CD8-positive, alpha-beta memory T cell (primary cell): ENCODE data around the gene PTCD3. TPM values are rescaled to one million over a fixed set of nuclear protein-coding genes. Genes with fewer than 3 reads are reported as not detected.

Experiments
- CTCF ChIA-PET: fragments of 350-600 bp; sonication (Branson Sonifier 250); formaldehyde crosslinking; loops from one replicate; lab custom pipeline; 2021; ENCODE audit warnings: antibody characterized with exemption; lab: Charles Lee
- POLR2A ChIA-PET: fragments of 350-600 bp; sonication (Branson Sonifier 250); formaldehyde crosslinking; loops from one replicate; lab custom pipeline; 2021; ENCODE audit warnings: antibody characterized with exemption; lab: Charles Lee
- DNase-seq, 5 donors: peaks; one replicate each; pipeline versions ENCODE4 v3.0.0 to v3.0.0-alpha.2; 2020 to 2022; ENCODE audit warnings: mixed read lengths in 1 of 5
- H3K27ac ChIP-seq: one replicate; pipeline ENCODE4 v1.7.0; 2013; ENCODE audit warnings: low read depth, mild to moderate bottlenecking, low read length, moderate library complexity
- H3K27me3 ChIP-seq: 2 replicates; pipeline ENCODE4 v1.7.0; 2013; ENCODE audit warnings: low read length, mild to moderate bottlenecking; ENCODE audit not compliant: insufficient read depth, poor library complexity, severe bottlenecking
- H3K36me3 ChIP-seq: 2 replicates; pipeline ENCODE4 v1.7.0; 2013; ENCODE audit warnings: mild to moderate bottlenecking, low read length, moderate library complexity; ENCODE audit not compliant: insufficient read depth
- H3K4me1 ChIP-seq: 2 replicates; pipeline ENCODE4 v1.7.0; 2013; ENCODE audit warnings: mild to moderate bottlenecking, low read length, moderate library complexity; ENCODE audit not compliant: insufficient read depth
- H3K4me3 ChIP-seq: 2 replicates; pipeline ENCODE4 v1.7.0; 2013; ENCODE audit warnings: mild to moderate bottlenecking, low read length
- H3K9me3 ChIP-seq: 2 replicates; pipeline ENCODE4 v1.7.0; 2013; ENCODE audit warnings: mild to moderate bottlenecking, low read length
- H3K27ac Mint-ChIP-seq, 8 donors: one replicate each; pipeline ENCODE4 v1.8.0; 2020 to 2021; ENCODE audit warnings: mixed read lengths in 8 of 8, mild to moderate bottlenecking in 6 of 8, inconsistent platforms in 3 of 8, moderate library complexity in 3 of 8
- H3K27me3 Mint-ChIP-seq, 2 donors: one replicate each; pipeline ENCODE4 v1.8.0; 2020 to 2021; ENCODE audit warnings: mixed read lengths in 2 of 2, mild to moderate bottlenecking in 1 of 2, moderate library complexity in 1 of 2
- H3K36me3 Mint-ChIP-seq, 3 donors: one replicate each; pipeline ENCODE4 v1.8.0; 2020 to 2021; ENCODE audit warnings: mixed read lengths in 3 of 3, inconsistent platforms in 1 of 3, mild to moderate bottlenecking in 1 of 3
- H3K4me1 Mint-ChIP-seq, 3 donors: one replicate each; pipeline ENCODE4 v1.8.0; 2020 to 2021; ENCODE audit warnings: mixed read lengths in 3 of 3, inconsistent platforms in 1 of 3, mild to moderate bottlenecking in 1 of 3
- H3K4me3 Mint-ChIP-seq, 7 donors: one replicate each; pipeline ENCODE4 v1.8.0; 2020 to 2021; ENCODE audit warnings: mixed read lengths in 7 of 7, mild to moderate bottlenecking in 6 of 7, moderate library complexity in 4 of 7, inconsistent platforms in 2 of 7
- H3K9me3 Mint-ChIP-seq, 5 donors: one replicate each; pipeline ENCODE4 v1.8.0; 2020 to 2022; ENCODE audit warnings: mixed read lengths in 5 of 5, mild to moderate bottlenecking in 3 of 5, moderate library complexity in 2 of 5, inconsistent platforms in 1 of 5
- polyA plus RNA-seq: library from polyadenylated mRNA; unstranded; fragments of 300-500 nt; fragmentation: Illumina TruSeq; gene quantifications from one replicate; pipeline ENCODE4 v1.2.3, GENCODE V29; 2021
- total RNA-seq, 2 experiments: library from RNA; stranded (reverse); gene quantifications; one replicate each; pipeline ENCODE4 v1.2.3, GENCODE V29; 2021

The PTCD3 gene
- total and polyA plus RNA-seq, 3 experiments from 2014 or later = 44.1 to 155 (median 140) TPM

DNA sequence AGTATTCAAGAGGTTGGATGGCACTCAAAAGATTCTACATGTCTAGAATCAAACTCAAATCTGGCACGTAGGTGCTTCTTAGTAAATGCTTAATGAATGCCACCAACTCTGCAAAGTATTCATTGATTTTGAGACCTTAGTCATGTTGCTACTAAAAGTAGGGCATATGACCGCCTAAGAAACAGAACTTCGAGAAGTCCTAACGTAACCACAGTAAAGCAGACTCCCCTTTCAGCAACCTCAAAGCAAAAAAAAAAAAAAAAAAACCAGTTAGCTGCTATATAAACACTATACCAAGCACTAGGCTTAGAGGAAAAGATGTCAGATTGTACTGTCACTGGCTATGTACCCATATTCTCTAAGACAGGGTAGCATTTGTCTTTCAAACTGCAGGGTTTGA, 33.9 kb downstream of the PTCD3 start:
- ChIA-PET POLR2A (no interaction called here), CTCF (no interaction called here)
- Mint-ChIP-seq H3K4me3 (no peak overlapping the region), H3K36me3 (peaks cover 8 to 90% (median 30%) of the 10 kb centered on the region in 3 donors), H3K27ac (peak overlapping the region in 5 of 8 donors; percentile 53 to 93 (median 78)), H3K27me3 (no peaks in the 10 kb centered on the region), H3K4me1 (peaks cover 9 to 15% (median 14%) of the 10 kb centered on the region in 3 donors), H3K9me3 (no peaks in the 10 kb centered on the region)
- H3K9me3 ChIP-seq = no peaks in the 10 kb centered on the region
- no peak overlapping the region for H3K27ac ChIP-seq
- no peaks in the 10 kb centered on the region for H3K27me3 ChIP-seq
- H3K4me3 ChIP-seq = no peak overlapping the region
- peaks cover 52% of the 10 kb centered on the region for H3K36me3 ChIP-seq
- H3K4me1 ChIP-seq = no peaks in the 10 kb centered on the region
- DNase-seq = peak in 2 of 5 donors; percentile 5

DNA sequence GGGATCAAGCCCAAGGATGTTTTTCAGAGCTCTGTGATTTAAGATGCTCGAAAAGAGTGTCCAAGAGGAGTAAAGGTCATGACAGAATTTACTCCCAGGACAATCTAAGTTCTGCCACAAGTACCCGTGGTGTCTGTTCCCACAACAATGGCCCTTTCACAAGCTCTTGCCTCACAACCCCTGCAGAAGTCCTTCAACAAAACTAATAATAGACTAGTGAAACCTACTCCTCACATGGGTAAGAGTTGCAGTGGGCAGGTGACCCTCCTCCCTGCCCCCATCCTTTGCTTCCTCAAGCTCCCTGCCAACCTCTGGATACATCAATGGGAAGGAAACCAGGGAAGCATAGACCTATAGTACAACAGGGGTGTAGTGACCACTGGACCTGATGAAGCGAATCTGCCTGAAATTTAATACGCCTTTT, 34.9 kb downstream of the PTCD3 start:
- Mint-ChIP-seq H3K9me3 (no peaks in the 10 kb centered on the region), H3K4me1 (peaks cover 9 to 15% (median 14%) of the 10 kb centered on the region in 3 donors), H3K4me3 (no peak overlapping the region), H3K27me3 (no peaks in the 10 kb centered on the region), H3K36me3 (peaks cover 8 to 87% (median 30%) of the 10 kb centered on the region in 3 donors), H3K27ac (peak overlapping the region in 4 of 8 donors; percentile 23 to 67 (median 53))
- H3K4me1 ChIP-seq = no peaks in the 10 kb centered on the region
- ChIA-PET CTCF (no interaction called here), POLR2A (interaction anchor here (0.7 kb wide), 1 partner anchor 444 kb away, joined by 8 read pairs; no protein-coding TSS in a partner anchor)
- no peaks in the 10 kb centered on the region for H3K9me3 ChIP-seq
- H3K4me3 ChIP-seq = no peak overlapping the region
- peaks cover 49% of the 10 kb centered on the region for H3K36me3 ChIP-seq
- H3K27me3 ChIP-seq = no peaks in the 10 kb centered on the region
- no peak for DNase-seq
- no peak overlapping the region for H3K27ac ChIP-seq

DNA sequence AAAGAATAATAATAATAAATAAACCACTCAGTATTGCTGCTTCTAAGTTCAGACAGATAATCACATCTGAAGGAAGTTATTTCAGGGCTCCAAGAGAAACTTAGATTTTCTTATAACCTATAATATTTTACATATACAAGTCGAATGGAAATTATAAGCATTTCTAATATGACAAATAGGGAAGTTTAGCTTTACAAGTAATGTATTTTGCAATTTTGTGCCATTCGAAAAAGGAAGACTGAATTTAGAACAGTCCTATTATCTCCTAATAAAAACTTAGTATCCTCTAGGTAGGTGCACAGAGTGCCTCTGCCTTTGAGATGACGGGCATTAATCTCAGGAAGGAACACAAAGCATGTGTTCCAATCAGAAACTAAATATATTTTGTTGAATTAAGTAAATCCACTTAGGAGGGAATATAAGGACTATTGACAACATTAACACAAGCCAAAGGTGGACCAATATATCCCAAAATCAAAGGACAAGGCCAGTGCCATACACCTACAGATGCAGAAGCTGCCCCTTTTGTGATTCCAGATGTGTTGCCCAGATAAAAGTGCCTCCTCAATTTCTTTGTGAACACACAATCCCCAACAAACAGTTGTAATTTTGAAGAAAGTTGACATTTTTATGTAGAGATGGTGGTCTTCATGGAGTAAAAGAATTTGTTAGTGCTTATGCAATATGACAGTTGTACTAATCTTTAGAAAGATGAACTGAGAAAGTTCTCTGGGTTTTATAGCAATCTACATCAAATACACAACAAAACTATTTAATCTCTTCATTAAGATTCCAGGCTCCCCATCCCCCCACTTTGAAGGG, 36.6 kb downstream of the PTCD3 start:
- H3K4me3 Mint-ChIP-seq = no peak overlapping the region
- H3K4me1 Mint-ChIP-seq = peaks cover 9 to 15% (median 14%) of the 10 kb centered on the region in 3 donors
- no peaks in the 10 kb centered on the region for H3K4me1 ChIP-seq
- ChIA-PET POLR2A (no interaction called here), CTCF (no interaction called here)
- H3K36me3 ChIP-seq = peaks cover 44% of the 10 kb centered on the region
- H3K27me3 ChIP-seq = no peaks in the 10 kb centered on the region
- H3K27ac Mint-ChIP-seq = peak overlapping the region in 2 of 8 donors; percentile 46 to 80
- H3K27ac ChIP-seq = no peak overlapping the region
- DNase-seq = no peak
- H3K9me3 ChIP-seq = no peaks in the 10 kb centered on the region
- peaks cover 2 to 84% (median 19%) of the 10 kb centered on the region in 3 donors for H3K36me3 Mint-ChIP-seq
- H3K27me3 Mint-ChIP-seq = no peaks in the 10 kb centered on the region
- H3K9me3 Mint-ChIP-seq = no peaks in the 10 kb centered on the region
- no peak overlapping the region for H3K4me3 ChIP-seq

- H3K4me3 ChIP-seq = no peak overlapping the region
- H3K4me1 ChIP-seq = no peaks in the 10 kb centered on the region
- Mint-ChIP-seq H3K4me1 (peaks cover 9 to 15% (median 14%) of the 10 kb centered on the region in 3 donors), H3K27ac (no peak overlapping the region), H3K9me3 (no peaks in the 10 kb centered on the region), H3K36me3 (peaks cover 5 to 84% (median 15%) of the 10 kb centered on the region in 3 donors), H3K4me3 (no peak overlapping the region), H3K27me3 (no peaks in the 10 kb centered on the region)
- H3K27ac ChIP-seq = no peak overlapping the region
- H3K9me3 ChIP-seq = no peaks in the 10 kb centered on the region
- H3K27me3 ChIP-seq = no peaks in the 10 kb centered on the region
- peaks cover 43% of the 10 kb centered on the region for H3K36me3 ChIP-seq
- CTCF ChIA-PET = no interaction called here
- no peak for DNase-seq
- POLR2A ChIA-PET = no interaction called here
Measured at GRCh38 chr2:86143307-86143706, 37.3 kb downstream of the PTCD3 start.

- no peak overlapping the region for H3K4me3 ChIP-seq
- no peaks in the 10 kb centered on the region for H3K9me3 Mint-ChIP-seq
- no peaks in the 10 kb centered on the region for H3K27me3 ChIP-seq
- H3K9me3 ChIP-seq = no peaks in the 10 kb centered on the region
- ChIA-PET CTCF (no interaction called here), POLR2A (interaction anchor here (0.6 kb wide), 1 partner anchor 523 kb away, joined by 3 read pairs; no protein-coding TSS in a partner anchor)
- H3K4me1 ChIP-seq = no peaks in the 10 kb centered on the region
- peaks cover 6 to 13% (median 12%) of the 10 kb centered on the region in 3 donors for H3K4me1 Mint-ChIP-seq
- H3K27ac Mint-ChIP-seq = peak overlapping the region in 3 of 8 donors; percentile 12 to 65 (median 59)
- DNase-seq = no peak
- no peak overlapping the region for H3K4me3 Mint-ChIP-seq
- H3K27ac ChIP-seq = no peak overlapping the region
- H3K36me3 ChIP-seq = peaks cover 40% of the 10 kb centered on the region
- H3K27me3 Mint-ChIP-seq = no peaks in the 10 kb centered on the region
- H3K36me3 Mint-ChIP-seq = peaks cover 10 to 84% (median 20%) of the 10 kb centered on the region in 3 donors
Measured at GRCh38 chr2:86143926-86144685, 38.1 kb downstream of the PTCD3 start.

DNA sequence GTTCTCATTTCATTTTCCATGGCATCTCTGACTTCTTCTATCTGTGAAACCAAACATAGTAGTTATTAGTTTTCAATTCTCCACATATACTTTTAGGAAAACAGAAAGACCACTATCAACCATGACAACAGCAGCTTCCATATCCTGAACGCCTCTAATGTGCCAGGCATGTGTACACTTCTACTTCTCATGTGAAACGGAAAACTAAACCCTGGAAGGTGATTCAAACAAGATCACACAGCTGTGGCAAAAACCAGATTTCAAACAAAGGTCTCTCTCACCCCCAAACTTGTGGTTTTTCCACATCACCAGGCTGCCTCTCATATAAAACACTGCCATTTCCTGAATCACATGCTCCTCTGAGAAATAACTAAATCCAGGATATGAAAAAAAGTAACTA, 41.8 kb downstream of the PTCD3 start:
- H3K27me3 ChIP-seq = no peaks in the 10 kb centered on the region
- Mint-ChIP-seq H3K27ac (peak overlapping the region in 5 of 8 donors; percentile 7 to 68 (median 29)), H3K4me1 (peaks cover 0 to 3% (median 2%) of the 10 kb centered on the region in 3 donors), H3K27me3 (no peaks in the 10 kb centered on the region), H3K9me3 (no peaks in the 10 kb centered on the region), H3K4me3 (no peak overlapping the region), H3K36me3 (peaks cover 12 to 85% (median 26%) of the 10 kb centered on the region in 3 donors)
- CTCF ChIA-PET = interaction anchor here (1.3 kb wide), 1 partner anchor 258 kb away, joined by 3 read pairs; no protein-coding TSS in a partner anchor
- H3K27ac ChIP-seq = no peak overlapping the region
- no peak for DNase-seq
- H3K4me3 ChIP-seq = no peak overlapping the region
- H3K36me3 ChIP-seq = peaks cover 61% of the 10 kb centered on the region
- POLR2A ChIA-PET = no interaction called here
- H3K4me1 ChIP-seq = no peaks in the 10 kb centered on the region
- H3K9me3 ChIP-seq = no peaks in the 10 kb centered on the region

GRCh38 chr2:86150502-86150901, 44.5 kb downstream of the PTCD3 start:
- H3K9me3 Mint-ChIP-seq = no peaks in the 10 kb centered on the region
- peaks cover 0 to 5% (median 4%) of the 10 kb centered on the region in 3 donors for H3K4me1 Mint-ChIP-seq
- no peak overlapping the region for H3K4me3 Mint-ChIP-seq
- peaks cover 12 to 80% (median 19%) of the 10 kb centered on the region in 3 donors for H3K36me3 Mint-ChIP-seq
- no peak overlapping the region for H3K27ac ChIP-seq
- no peak for DNase-seq
- CTCF ChIA-PET = no interaction called here
- H3K36me3 ChIP-seq = peaks cover 53% of the 10 kb centered on the region
- no peak overlapping the region for H3K4me3 ChIP-seq
- POLR2A ChIA-PET = interaction anchor here (1.1 kb wide), 1 partner anchor 292 kb away, joined by 3 read pairs; no protein-coding TSS in a partner anchor
- H3K27ac Mint-ChIP-seq = peak overlapping the region in 4 of 8 donors; percentile 25 to 80 (median 32)
- H3K4me1 ChIP-seq = no peaks in the 10 kb centered on the region
- H3K27me3 ChIP-seq = no peaks in the 10 kb centered on the region
- H3K27me3 Mint-ChIP-seq = no peaks in the 10 kb centered on the region
- no peaks in the 10 kb centered on the region for H3K9me3 ChIP-seq
